CD4-positive, alpha-beta T cell treated with Interleukin-10 for 1 hour (primary cell): ENCODE results near the gene TMEM238.
A peak's percentile ranks its signal among the peaks of the same experiment; 100 is the strongest.

Source experiments
- DNase-seq: peaks from one replicate; pipeline ENCODE4 v3.0.0-alpha.2; 2020

Gene TMEM238

DNA sequence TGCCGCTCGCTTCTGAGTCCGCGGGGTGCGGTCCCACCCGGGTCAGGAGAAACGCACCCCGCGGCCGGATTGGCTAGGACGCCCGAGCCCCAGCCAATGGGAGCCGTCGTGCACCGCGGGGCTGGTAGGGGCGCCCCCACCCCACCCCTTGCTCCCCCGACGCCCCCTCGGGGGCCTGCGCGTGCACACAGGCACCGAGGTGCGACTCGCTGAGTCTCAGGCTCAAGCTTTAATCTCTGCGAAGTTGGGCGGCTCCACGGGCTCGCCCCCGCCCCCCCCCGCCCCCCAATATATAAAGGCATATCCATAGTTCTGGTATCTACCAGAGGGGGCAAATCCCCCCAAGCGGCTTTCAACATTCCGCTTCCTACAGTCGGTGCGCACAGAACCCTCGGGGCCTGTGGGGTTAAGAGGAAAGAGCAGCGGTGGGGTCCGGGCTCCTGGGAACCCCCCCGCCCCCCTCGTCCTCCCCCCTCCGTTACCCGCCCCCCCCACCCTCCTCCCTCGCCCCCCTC, 29.3 kb downstream of the TMEM238 start, which contains the start of gene COX6B2:
Gene COX6B2, minus strand, starts transcription at position 22 of the 515 bp plus-strand sequence. CDS start 198 bp downstream, outside the sequence.
- no peak for DNase-seq

DNA sequence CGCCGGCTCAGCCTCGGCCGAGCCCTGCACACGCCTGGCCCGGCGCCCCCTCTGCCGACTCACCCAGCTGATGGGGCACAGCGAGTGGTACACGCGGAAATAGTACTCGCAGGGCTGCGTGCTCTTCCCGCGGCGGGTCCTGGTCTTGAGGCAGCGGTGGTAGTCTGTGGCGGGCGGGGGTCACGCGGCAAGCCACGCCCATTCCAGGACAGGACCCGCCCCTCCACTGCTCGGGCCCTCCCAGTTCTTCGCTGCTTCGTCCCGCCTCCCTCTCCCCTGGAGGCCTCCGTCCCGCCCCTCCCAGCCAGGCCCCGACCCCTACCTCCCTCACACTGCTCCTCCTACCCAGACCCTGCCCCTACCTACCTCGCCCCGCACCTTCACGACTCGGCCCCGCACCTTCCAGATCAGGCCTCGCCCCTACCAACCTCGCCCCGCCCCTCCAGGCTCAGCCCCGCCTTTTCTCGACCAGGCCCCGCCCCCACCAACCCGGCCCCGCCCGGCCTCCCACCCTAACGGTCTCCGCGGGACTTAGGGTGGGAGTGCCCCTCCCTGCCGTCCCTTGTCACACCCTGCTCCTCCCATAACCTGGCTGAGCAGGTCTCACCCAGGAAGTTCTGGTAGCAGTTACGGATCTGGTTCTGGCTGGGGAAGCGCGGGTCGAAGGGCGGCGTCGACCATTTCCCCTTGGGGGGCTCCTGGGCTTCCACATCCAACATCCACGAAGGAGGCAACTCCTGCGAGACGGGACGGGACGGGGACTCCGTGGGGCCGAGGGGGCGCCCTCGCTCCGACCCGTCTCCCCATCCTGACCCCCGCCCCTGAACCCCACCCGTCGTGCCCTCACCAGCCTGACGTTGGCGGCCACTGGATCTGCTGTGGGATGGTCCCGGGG, 30.0 kb downstream of the TMEM238 start:
- peak; percentile 81 for DNase-seq

DNA sequence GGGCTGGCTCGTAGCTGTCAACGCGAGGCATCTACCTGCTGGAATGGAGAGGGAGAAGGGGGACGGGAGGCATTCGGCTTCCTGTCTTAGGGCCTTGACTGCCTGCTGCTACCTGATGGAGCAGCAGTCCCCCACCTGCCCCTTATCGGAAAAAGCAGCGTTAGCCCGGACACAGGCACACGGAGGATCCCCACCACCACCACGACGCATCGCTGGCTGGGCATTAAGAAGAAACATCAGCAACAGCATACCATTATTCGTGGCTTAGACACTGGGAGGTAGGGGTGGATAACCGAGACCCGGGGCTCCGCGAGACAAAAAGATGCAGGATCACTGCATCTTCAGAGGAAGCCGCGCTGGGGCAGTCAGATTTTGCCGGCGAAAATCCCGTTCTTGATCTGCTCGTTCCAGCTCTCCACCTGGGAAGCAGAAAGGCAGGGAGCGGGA, 30.7 kb downstream of the TMEM238 start:
- peak; percentile 16 for DNase-seq

DNA sequence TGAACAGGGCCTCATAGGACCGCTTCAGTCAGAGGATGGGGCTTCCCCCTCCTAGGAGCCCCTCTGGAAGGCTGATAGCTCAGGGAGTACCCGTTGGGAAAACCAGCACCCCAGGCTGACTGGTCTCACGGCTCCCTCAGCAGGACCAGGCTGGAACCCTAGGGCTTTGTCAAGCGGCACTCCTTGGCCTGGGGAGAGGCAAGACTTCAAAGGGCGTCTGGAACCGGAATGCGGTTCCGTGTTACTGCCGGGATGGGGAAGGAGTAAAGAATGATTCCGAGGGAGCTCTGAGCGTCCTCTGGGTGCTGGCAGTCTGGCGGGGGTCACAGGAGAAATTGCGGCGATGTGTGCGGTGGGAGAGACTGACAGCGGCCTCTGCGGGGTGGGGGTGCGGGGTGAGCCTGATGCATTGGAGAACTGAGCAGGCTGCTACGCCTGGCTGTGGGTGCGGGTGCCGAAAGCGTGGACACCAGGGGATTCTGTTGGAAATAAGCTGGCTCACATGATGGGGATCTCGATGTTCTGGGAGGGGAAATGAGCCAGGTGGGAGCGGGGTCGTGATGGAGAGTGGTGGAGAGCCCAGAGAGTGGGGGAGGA, 31.4 kb downstream of the TMEM238 start:
- no peak for DNase-seq

DNA sequence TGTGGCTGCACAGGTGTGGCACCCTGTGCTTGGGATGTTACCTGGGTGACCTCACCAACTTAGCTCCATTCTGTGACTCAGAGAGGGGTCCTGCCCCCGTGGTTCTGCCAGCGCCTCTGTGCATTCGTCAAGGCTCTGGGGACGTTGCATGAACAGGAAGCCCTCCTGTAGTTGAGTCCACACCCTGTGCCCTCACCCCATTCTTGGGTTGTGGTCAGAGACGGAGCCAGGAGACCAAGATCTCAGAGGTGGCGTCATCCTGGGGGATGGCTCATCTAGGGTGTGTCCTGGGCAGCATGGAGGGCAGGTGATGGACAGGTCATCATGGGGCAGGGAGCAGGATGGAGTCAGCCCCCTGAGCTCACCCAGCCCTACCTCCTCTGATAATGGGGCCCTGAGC, 32.1 kb downstream of the TMEM238 start:
- no peak for DNase-seq

DNA sequence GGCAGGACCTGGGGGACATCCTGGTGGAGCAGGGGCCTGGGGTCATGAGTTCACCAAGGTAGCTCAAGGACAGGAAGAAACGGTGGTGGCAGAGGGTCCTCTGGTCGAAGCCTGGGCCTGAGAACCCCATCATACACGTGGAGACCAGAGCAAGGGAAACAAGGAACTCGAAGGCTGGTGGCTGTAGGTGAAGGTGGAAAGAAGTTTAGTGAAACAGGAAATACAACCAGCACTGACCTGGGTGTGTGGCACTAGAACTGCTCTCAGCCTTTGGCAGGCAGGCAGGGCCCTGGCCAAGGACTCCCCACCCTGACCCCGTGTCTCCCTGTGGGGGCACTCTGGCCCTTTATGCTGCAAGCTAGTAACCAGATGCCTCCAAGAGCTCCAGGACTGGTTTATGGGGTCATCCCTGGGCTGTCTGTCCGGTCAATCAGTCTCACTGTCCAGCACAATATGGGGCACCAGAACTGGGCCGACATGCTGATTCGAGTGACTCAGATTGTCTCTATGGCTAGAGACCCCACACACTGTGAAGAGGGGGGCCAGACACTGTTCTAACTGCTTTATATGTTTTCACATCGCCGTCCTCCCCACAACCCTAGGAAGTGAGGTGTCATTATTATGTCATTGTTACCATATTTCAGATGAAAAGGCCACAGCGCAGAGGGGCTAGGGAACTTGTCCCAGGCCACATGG, 33.3 kb downstream of the TMEM238 start:
- no peak for DNase-seq

DNA sequence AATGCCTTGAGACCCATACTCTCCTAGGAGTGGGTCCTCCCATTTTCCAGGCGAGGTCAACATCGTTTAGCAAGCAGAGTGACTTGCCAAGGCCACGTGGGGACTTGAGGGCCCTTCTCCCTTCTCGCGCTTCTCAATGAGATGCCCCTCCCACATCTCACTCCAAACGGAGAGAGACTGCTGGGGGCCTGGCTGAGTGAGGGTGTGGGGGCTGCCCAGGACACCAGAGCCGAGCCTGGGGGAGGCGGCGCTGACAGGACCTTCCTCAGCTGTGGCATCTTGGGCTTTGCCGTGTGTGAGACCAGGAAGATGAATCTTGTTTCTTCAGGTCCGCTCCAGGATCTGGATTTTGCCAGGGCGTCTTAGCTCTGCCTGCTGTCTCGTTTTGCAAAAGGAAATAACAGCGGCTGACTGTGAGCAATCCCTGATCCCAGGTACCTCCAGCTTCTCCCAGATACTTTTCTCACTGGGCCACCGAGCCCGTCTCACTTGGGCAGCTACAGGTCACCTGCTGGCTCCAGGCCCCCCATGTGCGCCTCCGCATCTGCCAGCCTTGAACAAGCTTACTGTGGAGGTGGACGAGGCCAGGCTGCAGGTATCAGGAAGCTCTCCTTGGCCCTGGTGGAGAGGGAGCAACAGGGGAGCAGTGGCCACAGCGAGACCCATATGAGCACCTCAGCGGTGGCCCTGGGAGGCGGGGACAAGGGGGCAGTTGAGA, 35.6 kb downstream of the TMEM238 start:
- no peak for DNase-seq

DNA sequence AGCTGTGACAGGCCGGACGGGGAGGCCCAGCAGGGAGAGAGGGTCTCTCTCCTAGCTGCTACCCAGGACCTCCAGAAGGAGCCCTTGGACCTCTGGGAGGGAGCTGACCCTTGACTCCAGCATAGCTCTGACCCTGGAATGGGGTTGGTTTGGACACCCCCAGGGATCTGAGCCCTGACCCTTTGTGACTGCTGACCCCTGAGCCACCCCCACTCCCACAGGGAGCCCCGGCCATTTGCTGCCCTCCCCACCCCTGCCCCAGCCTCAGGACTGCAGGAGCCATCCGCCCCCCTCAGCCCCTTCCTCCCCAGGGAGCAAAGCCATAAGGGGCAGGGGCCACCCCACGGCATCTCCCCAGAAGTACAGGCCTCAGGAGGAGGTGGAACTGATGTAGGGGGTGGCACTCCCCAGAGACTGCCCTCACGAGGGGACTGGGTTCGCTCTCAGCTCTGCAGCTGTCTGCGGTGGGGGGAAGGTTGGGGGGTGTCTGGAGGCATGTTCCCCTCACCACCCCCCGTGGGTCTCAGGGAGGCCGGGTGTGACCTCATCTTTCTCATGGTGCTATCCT, 36.6 kb downstream of the TMEM238 start:
- DNase-seq: no peak

DNA sequence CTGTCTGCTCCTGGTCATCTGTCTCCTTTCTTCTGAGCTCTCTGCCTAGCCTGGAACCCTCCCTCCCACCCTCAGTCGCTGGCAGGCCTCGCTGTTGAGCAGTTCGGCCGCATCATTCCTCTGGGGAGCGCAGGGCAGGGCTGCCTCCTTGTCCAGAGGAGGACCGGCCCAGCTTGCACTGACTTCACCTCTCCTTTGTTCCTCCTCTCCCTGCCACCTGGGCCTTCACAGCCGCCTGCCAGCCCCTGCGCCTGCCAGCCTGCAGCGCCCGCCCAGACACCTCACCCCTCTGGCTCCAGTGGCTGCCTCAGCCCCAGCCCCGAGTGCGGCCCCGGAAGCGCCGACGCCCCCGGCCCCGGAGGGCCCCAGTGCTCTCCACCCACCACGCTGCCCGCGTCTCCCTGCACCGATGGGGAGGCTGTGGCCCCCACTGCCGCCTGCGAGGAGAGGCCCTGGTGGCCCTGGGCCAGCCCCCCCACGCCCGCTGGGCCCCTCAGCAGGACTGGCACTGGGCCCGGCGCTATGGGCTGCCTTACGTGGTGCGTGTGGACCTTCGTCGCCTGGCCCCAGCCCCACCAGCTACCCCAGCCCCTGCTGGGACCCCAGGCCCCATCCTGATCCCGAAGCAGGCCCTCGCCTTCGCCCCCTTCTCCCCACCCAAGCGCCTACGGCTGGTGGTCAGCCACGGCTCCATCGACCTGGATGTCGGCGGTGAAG, 37.2 kb downstream of the TMEM238 start:
- no peak for DNase-seq

DNA sequence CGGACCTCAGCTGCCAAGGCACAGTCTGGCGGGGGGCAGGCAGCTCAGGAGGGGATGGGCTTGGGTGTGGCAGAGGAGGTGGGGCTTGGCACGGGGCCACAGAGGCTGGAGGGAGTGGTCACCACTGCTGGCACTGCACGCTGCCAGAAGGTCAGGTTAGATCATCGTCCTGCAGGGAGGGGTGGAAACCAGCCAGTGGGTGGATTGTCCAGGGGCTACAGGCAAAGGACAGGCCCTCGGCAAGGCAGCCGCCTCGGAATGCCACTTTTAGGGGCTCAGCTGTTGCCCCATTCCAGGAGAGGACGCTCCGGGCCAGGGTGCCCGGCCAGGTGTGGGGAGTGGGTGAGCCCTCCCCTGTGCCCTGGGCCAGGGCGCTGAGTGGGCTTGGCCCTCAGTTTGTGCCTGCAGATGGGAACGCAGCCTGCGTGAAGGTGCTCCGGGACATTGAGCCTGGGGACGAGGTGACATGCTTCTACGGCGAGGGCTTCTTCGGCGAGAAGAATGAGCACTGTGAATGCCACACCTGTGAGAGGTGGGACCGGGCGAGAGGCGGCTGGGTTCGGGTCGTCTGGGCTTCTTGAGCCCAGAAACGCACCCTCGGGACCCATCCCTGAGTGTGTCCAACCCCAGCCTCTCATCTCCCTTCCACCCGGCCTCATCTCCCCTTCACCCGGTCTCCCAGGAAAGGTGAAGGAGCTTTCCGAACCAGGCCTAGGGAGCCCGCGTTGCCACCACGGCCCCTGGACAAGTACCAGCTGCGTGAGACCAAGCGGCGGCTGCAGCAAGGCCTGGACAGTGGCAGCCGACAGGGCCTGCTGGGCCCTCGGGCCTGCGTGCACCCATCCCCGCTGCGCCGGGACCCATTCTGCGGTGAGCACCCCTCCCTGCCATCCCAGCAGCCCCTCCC, 38.0 kb downstream of the TMEM238 start:
- DNase-seq: no peak

DNA sequence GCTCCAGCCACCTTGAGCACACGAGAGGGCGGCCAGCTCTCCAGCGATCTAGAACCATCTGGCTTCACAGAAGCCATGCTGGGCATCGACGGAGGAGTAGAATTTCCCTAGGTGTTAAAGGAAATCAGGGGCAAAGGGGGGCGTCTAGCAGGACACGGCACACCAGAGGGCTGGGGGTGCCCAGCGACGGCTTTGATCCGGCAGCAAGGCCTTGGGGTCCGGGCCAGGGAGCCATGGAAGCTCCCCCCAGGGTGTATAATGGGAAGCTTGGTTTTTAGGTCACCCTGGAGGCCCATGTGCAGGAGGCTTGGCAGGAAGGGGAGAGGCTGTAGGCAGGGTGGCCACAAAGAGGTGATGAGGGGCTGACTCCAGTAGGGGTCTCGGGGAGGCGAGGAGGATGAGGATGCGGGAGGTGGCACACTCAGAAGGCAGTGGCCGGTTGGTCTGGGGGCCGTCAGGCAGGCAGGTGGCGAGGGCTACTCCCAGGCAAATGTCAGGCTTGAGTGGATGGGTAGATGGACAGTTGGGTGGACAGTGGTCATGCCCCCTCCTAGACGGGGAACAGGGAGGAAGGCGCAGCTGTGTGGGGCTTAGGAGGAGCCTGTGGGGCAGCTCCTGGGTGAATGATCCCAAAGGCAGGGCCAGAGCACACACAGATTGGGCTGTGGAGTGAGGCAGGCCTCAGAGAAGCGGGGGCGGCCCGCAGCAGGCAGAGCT, 38.8 kb downstream of the TMEM238 start:
- no peak for DNase-seq

DNA sequence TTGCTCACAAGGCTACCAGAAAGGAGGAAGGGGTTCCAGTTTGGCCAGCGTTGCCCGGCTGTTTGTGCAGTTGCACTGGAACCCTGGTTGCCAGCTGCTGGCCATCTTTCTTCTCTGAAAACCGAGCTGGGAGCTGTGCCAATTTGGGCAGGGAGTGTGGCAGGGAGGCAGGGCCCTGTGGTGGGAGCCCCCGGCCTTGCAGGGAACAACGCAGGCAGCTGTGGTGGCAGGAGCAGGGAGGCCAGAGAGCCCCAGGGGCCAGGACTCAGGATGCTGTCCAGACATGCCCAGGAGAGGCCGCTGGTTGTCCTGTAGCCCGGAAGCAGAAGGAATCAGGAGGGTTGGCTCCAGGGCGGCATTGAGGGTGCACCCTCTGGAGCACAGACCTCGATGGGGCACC, 39.6 kb downstream of the TMEM238 start:
- no peak for DNase-seq

DNA sequence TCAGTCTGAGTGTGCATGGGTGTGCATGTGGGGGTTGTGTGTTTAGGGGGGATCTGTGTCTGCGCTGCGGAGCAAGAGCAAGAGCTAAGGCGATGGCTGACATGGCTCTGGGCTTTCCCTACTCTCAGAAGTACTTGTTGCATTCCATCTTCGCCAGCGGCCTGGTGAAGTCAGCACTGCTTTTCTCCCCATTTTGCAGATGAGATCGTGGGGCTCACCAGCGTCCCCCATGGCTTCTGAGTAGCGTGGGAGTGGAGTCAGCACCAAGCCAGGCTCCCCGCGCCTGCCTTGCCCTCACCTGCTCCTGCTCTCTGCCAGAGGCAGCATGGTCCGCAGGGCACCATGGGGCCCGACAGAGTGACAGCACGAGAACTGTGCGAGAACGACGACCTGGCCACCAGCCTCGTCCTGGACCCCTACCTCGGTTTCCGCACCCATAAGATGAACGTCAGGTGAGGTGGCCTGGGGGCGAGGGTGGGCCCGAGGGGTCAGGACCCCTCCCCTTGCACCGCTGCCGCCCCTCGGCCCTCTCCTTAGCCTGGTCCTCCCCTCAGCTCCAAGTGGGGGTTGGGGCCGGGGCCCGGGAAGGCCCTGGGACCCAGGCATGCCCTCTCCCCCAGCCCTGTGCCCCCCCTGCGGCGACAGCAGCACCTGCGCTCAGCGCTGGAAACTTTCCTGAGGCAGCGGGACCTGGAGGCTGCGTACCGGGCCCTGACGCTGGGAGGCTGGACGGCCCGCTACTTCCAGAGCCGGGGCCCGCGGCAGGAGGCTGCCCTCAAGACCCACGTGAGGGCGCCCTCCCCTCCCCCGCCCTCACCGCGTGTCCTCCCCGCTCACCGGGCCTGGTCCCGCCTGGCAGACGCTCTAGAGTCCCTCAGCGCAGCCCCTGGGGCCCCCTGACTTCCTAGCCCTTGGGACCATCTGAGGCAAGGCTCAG, 42.2 kb downstream of the TMEM238 start:
- no peak for DNase-seq

DNA sequence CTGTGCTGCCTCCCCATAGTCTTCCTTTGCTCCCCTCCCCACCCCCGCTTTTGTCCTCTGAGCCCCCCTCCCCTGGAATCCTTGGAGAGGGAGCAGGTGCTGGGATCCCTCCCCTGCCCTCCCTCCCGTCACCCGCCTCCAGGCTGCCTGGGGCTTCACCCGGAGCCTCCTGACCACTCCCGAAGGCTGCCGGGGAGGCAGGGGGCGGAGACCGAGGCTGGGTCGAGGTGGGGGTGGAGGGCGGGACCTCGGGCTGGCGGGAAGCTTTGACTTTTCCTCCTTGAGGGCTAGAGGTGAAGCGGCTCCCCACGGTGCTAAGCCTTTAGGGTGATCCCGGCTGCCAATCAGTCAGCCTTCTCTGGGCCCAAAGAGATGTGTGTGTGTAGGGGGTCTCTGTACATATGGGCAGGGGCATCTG, 42.9 kb downstream of the TMEM238 start:
- peak; percentile 64 for DNase-seq

DNA sequence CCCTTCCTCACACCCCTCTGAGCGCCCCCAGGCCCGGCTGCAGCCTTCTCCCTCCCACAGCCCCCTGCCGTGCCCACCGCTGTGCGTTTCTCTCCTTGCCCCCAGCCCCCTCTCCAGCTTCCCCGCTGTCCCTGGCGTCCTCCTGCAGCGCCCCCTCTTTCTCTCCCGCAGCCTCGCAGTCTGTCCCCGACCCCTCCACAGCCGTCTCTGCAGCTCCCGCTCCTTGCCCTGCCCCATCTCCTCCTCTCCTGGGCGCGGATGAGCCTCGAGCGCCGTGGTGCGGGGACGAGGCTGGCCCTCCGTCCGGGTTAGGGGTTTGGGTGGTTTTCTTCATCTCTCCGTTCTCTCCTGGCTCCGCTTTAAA, 43.3 kb downstream of the TMEM238 start:
- DNase-seq: no peak

DNA sequence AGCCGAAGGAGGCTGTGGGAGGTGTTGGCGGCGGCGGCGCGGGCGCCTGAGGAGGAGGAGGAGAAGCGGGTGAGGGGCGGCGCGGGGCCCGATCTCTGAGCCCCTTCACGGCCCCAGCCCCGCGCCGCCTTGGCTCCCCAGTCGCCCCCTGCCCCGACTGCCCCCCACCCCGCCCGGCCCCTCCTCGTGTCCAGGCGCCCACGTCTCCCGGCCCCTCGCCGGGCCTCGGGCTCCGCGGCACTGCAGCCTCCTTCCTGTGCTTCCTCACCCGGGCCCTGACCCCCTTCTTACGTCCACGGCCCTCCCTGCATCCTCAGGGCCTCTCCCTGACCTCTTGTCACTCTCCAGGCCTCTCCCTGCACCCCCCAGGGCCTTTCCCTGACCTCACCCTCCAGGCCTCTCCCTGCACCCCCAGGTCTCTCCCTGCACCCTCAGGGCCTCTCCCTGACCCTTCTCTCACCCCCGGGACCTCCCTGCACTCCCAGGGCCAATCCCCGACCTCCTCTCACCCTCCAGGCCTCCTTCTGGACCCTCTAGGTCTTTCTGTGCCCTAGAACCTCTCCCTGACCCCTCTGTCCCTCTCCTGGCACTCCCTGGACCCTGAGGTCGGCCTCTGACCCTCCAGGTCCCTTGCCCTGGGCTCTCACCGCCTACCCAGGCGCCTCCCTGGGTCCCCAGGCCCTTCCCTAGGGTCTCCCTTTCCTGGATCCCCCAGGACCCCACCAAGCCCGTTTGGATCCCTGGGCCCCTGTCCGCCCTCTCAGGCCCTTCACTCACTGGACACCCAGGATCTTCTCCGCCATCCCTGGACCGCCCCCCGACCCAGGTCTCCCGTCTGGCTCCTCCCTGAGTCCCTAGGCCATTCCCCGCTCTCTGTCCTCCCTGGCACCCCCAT, 44.0 kb downstream of the TMEM238 start:
- peak; percentile 43 for DNase-seq

DNA sequence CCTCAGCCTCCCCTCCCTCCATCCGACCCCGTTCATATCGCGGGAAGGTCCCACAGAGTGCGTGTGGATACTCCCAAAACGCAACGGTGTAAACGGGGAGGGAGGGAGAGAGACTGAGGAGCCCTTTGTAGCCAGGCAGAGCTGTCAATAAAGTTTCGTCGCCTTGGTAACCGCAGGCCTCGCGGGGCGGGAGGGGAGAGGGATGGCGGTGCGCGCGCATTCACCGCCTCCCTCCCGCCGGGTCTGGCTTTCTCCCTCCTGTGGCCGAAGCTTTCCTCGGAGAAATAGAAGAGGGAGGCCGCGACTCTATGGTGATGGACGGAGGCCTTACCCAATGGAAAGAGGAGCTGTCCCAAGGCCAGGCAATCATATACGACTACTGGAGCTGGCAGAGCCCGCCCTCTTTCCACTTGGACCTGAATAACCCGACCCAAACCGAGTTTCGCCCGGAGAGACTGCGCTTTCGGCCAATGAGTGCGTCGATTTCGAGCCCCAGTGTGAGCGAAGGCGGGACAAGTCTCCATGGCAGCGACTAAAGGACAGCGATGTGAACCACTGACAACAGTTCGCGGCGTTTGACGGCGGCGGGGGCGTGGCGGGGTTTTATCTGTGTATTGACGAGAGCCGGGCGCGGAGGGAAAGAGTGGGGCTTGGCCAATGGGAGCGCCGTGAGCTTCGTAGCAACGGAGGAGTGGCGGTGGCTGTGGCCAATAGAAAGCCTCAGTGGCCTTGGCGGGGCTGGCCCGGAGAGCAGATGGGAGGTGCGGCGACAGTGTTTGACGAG, 44.8 kb downstream of the TMEM238 start, which contains the start of gene KMT5C:
Gene KMT5C, plus strand, starts transcription at position 772 of the 784 bp plus-strand sequence. CDS start 2,061 bp downstream, outside the sequence.
- DNase-seq: peak; percentile 100
